LNCaP clone FGC (cell line): ENCODE measurements around the gene SSH2.
"Not testable (repeated sequence)": the region's sequence is repeated elsewhere in the genome, so short reads cannot be mapped to it uniquely, and the experiment has no call there.

Experiments used
- DNase-seq: peaks from one replicate; pipeline ENCODE4 v3.0.0-alpha.2; 2011; ENCODE audit warnings: low read depth
- H3K4me3 ChIP-seq: 2 replicates; pipeline ENCODE4 v1.5.1; 2011; ENCODE audit warnings: mild to moderate bottlenecking, low read depth, low read length, control low read depth
- TF ChIP-seq, protein P1 (sequence below): IDR thresholded peaks from 2 replicates; pipeline ENCODE4 v1.5.1; 2012; ENCODE audit warnings: mild to moderate bottlenecking; ENCODE audit not compliant: control insufficient read depth, insufficient read depth; ENCODE audit errors: extremely low read depth

The SSH2 gene

DNA sequence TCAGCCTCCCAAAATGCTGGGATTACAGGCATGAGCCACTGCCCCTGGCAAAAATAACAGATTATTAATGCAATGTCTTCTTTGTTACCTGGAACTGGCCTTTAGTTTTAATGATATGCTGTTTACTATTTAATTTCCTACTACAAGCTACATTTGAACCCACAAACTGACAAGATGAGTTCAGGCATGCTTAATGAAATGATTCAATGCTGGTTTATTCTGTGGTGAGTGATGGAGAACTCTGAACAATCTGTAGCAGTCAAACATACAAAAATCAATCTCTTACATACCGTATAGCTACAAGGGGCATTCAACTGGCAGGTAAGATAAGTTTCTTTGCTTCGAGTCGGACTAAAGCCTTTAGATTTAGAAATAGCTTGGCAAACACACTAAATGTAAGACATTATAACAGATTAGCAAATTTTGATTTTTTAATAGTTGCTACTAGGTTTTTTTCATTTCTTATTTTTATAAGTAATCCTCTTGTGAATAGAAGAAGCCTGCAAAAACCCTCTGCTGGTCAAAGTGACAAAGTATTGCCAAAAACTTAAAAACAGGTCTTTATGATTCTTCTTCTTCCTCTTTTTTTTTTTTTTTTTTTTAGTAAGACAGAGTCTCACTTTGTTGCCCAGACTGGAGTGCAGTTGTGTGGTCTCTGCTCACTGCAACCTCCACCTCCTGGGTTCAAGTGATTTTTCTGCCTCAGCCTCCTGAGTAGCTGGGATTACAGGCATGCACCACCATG lies 138.5 kb downstream of the SSH2 start:
- TF ChIP-seq, protein P1, sequence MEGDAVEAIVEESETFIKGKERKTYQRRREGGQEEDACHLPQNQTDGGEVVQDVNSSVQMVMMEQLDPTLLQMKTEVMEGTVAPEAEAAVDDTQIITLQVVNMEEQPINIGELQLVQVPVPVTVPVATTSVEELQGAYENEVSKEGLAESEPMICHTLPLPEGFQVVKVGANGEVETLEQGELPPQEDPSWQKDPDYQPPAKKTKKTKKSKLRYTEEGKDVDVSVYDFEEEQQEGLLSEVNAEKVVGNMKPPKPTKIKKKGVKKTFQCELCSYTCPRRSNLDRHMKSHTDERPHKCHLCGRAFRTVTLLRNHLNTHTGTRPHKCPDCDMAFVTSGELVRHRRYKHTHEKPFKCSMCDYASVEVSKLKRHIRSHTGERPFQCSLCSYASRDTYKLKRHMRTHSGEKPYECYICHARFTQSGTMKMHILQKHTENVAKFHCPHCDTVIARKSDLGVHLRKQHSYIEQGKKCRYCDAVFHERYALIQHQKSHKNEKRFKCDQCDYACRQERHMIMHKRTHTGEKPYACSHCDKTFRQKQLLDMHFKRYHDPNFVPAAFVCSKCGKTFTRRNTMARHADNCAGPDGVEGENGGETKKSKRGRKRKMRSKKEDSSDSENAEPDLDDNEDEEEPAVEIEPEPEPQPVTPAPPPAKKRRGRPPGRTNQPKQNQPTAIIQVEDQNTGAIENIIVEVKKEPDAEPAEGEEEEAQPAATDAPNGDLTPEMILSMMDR, result no peak
- DNase-seq, result no peak

DNA sequence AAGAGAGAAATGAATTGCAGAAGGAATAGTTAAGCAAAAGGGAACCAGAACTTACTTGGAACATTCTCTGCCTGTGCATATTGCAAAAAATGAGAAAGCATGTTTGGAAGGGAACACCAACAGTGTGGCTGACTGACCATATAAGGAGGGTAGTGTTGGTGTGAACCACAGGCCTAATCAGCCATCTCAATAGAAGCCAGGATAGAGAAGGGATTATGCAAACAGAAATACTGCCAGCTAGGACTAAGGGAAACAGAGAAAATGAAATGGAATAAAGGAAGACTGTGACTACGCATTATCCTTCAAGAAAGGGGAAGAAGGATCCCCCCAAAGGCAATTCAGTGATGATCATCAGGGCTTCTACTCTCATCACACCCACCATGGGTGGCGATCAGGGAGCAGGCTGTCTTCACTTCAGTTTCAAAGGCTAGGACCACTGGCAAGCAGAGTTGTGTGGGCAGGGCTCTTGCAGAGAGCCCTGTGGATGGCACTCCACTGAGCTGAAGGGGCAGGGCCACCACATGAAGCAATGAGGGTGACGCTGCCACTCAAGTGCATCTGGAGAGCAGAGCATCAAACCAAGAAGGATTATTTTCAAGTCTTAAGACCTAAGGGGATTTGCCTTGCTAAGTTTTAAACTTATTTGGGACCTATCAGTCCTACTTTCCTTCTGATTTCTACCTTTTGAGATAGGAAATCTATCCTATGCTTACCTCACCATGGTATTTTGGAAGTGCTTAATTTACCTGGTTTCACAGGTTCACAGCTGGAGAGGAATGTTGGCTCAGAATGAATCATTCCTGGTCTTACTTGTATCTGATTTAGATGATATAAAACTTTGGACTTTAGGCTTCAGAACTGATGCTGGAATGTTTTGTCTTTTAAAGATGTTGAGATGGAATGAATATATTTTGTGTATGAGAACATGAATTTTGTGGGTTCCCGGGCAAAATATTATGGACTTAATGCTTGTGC lies 140.5 kb downstream of the SSH2 start:
- TF ChIP-seq, protein P1, result no peak
- no peak for DNase-seq
- H3K4me3 ChIP-seq, result no peak overlapping the region

More for the DNA sequence above, 138.5 kb downstream of the SSH2 start:
- H3K4me3 ChIP-seq, result no peak overlapping the region

DNA sequence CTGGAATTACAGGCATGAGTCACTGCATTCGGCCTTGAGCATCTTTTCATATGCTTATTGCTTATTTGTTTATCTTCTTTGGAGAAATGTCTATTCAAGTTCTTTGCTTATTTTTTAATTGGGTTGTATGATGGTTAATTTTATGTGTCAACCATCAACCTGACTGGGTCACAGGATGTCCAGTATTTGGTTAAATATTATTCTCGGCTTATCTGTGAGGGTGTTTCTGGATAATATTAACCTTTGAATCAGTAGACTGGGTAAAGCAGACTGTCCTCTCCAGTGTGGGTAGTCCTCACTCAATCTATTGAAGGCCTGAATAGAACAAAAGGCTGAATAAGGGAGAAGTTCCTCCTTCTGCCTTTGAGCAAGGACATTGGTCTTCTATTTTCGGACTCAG lies 142.0 kb downstream of the SSH2 start:
- TF ChIP-seq, protein P1, result no peak

DNA sequence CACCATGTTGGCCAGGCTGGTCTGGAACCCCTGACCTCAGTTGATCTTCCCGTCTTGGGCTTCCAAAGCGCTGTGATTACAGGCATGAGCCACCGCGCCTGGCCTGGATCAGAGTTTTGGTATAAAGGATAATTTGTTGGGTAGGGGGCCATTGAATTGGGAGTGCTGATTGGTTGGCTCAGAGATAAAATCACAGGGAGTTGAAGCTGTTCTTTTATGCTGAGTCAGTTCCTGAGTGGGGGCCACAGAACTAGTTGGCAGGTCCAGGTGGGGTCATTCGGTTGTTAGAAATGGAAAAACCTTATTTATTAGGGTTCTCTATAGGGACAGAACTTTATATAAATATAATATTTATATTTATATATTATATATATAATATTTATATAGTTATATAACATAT lies 147.1 kb downstream of the SSH2 start:
- no peak overlapping the region for H3K4me3 ChIP-seq
- no peak for DNase-seq
- TF ChIP-seq, protein P1, result no peak

More for the DNA sequence above, 142.0 kb downstream of the SSH2 start:
- no peak overlapping the region for H3K4me3 ChIP-seq
- no peak for DNase-seq

DNA sequence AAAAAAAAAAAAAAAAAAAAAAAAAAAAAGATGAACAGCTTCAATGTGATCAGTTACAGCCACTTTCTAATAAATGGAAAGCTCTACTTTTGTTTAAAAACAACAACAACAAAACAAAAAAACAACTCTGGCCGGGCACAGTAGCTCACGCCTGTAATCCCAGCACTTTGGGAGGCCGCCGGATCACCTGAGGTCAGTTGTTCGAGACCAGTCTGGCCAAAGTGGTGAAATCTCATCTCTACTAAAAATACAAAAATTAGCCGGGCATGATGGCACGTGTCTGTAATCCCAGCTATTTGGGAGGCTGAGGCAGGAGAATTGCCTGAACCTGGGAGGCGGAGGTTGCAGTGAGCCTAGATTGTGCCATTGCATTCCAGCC lies 150.2 kb downstream of the SSH2 start:
- not testable (repeated sequence) for DNase-seq, H3K4me3 ChIP-seq

DNA sequence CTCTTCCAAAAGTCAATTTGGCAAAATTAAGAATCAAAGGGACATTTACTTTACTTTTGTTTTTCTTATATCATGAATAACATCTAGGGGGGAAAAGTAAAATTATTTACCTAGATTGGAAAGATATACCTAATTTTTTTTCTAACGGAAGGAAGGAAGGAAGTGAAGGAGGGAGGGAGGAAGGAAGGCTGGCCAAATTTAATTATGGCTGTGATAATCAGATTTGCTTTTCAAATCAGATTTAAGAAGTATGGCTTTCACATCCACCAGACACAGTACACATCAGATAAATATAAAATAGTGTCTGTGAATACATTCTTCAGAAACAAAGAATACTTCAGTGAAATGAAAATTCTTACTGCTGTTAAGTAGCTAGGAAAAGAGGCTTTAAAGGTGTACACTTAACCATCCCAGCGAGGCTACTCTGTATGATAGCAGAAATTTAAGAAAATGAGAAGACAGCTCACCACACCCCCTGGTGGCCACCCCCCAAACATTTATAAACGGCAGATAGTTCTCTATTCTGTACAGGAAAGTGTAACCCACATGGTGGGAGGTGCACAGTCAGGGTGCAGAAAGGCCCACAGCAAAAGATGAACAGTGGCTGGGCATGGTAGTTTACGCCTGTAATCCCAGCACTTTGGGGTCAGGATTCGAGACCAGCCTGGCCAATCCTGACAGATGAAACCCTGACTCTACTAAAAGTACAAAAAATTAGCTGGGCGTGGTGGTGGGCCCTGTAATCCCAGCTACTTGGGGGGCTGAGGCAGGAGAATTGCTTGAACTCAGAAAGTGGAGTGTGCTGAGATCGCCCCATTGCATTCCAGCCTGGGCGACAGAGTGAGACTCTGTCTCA lies 150.8 kb downstream of the SSH2 start:
- TF ChIP-seq, protein P1, result peak; percentile 68

DNA sequence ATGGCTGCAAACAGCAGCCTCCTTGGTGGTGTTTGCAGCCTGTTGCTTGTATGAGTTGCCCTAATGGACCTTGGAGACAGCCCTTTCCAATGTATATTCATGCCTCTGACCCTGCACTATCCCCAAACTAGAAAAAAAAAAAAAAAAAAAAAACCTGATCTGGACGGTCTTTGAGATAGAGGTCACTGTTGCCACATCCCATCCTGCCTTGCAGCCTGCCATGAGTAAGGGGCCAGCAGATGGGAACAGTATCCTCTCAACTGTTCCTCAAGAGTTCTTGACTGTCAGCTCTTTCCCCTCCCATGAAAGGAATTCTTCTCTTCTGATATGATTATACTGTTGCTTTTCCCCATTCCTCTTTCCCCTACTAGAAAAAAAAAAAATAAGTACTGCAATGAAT lies 152.4 kb downstream of the SSH2 start:
- no peak overlapping the region for H3K4me3 ChIP-seq
- no peak for DNase-seq
- TF ChIP-seq, protein P1, result no peak

More for the DNA sequence above, 150.8 kb downstream of the SSH2 start:
- DNase-seq, result no peak
- H3K4me3 ChIP-seq, result no peak overlapping the region
